NCI-H345 treated with DMSO at 0.1 percent for 48 hours (cell line): ENCODE data around the gene PTPRD.

Source experiments
- DNase-seq: peaks from one replicate; lab custom pipeline; 2025; ENCODE audit not compliant: unreplicated experiment; lab: John Stamatoyannopoulos, UW

PTPRD gene

DNA sequence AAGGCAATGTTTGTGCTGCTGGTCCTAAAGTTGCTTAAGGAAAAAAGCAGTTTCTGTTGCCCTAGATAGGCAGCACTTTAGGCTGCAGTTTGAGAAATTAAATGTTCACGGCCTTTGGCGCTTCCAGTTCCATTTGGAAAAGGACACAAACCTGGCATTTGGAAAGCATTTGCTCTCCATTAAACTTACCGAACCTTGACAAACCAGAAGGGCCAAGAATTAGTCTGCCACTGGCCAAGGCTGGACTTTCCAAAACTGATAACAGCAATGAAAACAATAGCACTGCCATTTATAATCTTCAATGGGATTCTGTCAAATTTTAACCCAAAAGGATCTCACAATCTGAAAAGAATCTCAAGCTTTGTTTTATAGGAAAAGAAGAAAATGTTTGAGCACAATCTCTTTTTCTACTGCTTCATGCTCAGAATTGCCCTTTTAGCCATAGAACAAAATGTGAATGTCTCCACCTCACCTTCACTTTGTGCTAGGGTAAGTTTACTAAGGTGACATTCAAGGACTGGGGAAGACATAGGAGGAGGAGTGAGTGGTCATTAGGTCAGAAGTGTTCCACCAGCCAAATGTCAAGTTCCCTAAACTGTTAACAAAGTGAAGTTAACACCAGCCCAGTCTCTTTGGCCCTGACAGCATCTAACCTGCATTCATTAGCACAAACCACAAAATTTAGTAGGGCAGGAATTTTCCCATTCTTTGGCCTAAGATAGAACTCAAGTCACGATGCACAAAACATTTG is 2229.8 kb downstream of the PTPRD start:
- no peak for DNase-seq

DNA sequence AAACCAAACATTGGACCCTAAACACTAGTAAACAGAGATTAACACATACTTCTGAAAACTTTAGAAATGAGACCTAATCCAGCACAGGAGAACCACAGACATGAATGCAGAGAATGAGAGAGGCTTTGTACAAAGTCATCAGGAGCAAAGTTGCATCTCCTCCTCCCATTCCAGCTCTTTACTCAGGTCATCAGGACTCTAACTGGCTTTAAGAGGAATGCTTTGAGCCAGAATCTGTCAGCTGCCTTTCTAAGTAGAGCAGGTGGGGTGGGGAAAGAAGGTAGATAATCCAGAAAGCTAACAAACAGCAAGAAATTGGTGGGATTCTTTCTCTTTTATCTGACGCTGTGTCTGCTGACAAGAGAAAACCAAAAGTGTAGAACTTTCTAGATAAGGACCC is 2230.5 kb downstream of the PTPRD start:
- DNase-seq: no peak

DNA sequence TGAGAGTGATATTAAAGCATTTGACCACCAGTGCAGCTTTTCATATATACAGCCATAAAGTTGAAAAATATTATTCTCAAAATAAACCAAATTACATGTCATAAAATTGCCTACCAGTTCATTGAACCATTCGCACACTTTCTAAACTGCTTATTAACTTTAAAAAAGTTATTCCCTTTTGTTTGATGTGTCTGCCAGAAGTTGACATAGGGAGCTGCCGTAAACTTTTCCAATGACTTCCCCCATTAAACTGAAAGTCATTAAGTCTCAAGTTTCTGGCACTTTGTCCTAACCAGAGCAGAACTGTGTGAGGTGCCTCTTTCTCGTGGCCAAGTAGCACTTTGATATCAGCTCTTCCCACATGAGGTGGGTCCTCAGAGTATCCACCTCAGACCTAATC is 2231.2 kb downstream of the PTPRD start:
- DNase-seq: no peak

DNA sequence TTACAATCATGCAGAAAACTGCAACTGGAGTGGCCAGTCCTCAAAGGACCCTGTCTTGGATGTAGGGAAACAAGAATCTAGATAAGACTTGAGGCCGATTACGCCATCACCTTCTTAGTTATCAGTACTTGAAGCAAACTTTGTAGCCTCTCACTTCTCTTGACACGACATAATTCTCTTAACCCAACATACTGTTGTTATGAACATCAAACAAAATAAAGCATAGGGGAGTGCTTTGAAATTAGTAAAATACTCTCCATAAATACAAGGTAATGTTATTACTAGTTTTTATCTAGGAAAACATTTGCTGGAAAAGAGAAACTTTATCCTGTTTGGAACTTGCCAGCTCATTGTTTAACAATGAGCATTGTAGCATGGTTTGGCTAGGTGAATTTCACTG is 2238.3 kb downstream of the PTPRD start:
- DNase-seq: no peak

DNA sequence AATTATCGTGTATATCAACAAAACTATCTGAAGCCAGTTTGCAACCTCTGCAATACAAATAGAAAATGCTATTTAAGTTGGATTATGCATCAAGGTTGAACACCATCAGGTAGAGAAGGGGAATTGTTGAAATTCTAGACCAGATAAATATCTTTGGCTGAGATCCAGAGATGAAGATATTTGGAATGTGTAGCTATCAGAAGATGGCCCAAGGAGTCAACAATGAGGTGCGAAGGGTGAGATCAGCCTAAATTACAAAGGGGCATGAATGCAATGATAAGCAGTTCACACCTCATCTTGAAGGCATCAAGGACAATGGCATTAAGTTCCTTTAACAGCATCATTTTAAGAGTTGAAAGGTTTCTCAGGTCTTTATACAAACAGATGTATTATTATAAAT is 2241.1 kb downstream of the PTPRD start:
- DNase-seq: no peak

DNA sequence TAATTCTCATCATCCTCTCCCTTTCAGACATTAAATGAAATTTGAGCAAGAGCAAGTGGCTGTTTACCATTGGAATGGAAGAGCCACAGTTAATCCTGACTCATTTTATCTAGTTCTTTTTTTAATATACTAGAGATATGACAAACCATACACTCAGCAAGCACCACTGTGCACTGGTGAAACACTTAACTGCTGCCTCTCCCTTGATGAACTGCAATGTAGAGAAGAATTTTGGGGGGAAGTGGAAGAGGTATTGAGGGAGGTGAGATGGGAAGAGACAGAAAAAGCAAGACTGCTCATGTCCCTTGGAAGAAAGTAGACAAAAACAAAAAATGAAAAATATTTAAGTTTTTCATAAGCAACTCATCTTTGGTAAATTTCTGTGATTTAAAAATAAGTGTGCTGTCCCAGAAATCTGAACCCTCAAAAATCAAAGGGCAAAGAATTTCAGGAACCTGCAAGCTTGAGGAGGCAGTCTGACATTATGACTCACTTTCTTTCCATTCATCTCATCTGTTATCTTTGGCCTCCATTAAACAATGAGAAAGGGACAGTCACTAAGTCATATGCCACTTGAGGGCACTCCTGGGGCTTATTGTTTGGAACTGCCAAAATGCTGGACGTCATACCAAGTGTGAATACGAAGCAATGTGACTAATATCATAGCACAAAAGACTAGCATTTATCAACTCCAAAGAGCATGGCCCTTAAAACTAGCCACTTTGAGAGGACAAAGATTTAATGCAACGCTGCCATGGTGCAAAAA is 2246.5 kb downstream of the PTPRD start:
- DNase-seq: no peak

DNA sequence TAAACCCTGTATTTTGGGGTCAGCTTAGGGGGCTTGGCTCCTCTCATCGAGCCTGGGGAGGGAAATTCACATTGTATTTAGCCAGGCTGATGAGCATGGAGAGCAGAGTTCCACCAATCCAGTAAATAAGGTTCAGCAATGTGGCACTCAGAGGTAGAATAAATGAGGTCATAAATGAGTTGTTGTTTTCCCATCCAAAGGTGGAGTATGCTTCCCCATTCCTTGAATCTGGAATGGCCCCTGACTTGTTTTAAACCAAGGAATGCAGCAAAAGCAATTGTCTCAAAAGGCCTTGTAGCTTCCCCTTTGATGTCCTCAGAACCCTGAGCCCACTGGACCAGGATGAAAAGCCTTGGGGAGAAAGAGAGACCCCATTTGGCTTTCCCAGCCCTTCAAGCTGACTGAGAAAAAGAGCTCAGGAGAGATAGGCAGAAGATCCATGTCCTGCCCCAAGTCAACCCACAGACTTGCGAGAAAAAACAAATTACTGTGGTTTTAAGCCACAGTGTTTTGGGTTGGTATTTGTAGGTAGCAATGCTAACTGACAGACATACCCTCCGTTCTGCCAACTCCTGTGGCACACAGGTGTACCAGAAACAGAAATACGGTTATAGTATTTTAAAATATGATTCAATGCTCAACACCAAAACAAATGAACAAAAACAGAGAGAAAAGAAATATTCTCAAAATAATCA is 2247.2 kb downstream of the PTPRD start:
- no peak for DNase-seq

DNA sequence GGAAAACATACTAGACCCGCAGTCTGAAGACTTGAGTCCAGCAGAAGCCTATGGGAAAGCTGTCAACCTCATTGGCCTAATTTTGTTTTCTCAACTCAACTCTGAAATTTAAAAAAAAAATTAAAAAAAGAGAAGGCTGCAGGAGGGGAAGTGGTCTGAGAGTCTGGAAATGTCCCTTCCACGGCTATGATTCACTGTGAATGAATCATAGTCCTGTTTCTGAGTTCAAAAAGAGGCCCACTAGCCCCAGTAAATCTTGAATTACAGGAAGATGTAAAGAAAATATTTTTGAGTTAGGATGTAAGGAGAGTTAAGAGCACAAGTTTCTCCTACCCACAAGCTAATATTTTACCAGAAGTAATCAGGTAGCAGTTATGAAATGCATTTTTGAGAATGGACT is 2247.8 kb downstream of the PTPRD start:
- no peak for DNase-seq

DNA sequence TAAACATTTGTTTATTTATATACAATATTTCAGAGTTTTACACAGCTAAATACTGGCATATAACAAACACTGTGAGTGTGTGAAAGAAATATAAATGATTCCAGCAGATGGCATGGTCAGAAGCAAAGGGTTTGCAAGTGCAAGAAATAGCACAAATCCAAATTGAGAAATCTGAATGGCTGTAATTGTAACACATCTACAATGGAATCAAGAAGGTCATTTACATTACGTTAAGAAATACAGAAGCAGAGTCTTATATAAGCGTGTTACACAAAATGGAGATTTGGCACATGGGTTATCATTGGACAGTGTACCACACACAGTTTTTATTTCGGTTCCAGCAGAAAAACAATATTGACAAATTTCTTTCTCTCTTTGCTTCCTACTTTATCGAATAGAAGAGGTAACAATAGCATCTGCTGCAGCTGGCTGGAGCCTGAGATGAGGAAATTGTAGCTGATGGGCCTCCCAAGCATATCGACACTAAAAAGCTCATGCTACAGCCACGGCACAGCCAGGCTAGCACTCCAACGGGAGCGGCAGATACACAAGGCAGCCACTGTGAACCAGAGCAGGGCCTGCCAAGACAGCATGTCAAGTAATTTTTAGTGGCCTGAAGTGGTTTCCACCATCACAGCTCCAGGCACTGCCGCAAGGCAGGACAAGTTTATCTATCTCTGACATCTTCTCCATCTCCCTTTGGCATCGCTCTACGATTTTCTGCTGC is 2248.6 kb downstream of the PTPRD start:
- DNase-seq: no peak

DNA sequence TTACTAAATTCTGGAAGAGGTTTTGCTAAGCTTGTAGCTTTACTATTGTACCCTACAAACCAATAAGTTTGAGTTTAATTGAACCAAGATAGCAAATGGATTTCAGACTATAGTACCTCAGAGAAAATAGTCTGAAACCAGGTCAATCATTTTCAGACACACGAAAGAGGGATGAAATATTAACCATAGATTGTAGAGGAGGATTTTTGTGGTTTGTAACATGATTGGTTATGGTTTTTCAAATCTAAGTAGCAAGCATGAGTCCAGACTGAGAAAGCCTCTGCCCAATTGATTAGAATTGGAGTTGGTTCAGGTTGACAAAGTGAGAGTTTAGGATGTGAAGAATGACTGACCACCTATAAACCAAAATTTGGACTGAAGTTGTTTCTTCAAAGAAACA is 2250.6 kb downstream of the PTPRD start:
- DNase-seq: no peak

DNA sequence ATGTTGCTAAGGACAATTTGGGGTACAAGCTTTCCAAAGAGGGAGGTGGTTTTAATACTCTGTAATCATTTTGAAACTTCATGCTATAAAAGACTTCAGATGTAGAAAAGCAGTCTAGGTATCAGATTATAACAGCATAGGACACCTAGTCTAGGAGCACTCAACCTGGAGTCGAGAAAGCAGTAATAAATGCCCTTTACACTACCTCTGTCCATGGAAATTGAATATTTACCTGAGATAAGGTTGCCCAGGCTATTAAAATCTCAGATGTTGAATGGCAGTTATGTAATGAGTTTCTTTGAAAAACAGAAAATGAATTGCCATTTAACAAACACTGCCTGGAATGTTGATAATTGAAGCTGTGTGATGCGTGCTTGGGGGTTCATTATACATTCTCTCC is 2251.4 kb downstream of the PTPRD start:
- no peak for DNase-seq

DNA sequence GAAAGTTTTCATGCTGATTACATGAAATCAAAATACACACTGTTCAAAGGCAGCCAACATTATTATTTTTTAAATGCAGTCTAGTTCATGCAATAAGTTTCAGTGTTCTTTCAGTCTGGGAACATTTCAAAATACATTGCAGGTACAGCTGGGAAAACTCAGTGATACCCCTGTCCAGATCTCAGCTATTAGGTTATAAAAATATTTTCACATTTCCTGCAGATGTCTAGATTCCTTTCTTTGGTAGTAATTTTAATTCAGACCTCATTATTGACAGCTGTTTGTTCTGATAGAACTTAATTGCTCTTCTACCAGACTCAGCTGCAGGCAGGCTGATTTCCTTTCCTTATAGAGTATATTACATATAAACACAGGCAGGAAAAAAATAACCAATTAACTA is 2256.4 kb downstream of the PTPRD start:
- no peak for DNase-seq

DNA sequence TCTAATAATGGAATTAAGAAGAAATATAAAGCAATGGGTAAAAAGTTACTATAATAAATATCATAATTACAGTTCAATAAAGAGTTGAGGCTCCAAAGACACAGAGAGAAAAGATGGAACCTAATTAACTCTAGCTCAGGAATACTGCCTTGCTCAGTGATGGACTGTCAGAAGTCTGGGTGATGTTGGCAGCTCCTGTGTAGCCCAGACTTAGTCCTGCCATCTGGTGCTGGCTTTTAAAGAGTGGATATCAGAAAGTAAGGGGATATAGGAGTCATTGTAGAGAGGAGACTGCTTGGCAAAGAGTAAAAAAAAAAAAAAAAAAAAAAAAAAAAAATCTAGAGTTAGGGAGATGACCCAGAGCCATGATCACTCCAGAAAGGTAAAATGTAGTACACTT is 2261.4 kb downstream of the PTPRD start:
- DNase-seq: no peak

DNA sequence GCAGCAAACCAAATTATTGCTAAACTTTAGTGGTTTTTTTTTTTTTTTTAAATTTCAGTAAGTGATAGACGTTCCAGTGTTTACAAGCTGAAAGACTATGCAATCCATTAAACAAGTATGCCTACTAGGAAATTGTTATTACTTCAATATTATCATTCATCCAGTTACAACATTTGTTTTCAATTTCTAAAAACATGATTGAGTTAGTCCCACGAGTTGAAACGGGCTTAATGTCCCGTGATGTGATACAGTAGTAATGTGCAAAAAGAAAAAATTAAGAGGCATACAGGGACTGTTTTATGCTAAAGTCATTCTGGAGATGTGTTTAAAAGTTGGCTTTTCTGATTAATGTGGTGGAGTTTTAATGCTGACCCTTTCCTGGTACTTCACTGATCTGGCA is 2262.9 kb downstream of the PTPRD start:
- no peak for DNase-seq

DNA sequence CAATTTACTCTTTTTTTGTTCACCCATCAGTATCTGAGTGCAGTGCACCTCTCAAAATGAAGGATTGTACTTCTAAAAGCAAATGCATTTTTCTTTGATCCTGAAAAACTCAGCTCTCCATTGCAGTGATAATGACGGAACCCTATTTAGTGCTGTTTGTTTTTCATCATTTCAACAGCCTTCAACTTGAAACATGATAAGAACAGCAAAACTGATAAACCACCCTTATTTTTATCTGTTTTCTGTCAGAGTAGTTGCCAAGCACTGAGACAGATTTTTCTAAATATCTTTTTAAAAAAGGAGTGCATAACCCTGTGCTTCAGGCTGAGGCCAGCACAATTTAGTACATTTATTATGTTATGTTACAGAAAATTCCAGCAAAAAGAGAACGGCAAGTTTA is 2263.4 kb downstream of the PTPRD start:
- no peak for DNase-seq

DNA sequence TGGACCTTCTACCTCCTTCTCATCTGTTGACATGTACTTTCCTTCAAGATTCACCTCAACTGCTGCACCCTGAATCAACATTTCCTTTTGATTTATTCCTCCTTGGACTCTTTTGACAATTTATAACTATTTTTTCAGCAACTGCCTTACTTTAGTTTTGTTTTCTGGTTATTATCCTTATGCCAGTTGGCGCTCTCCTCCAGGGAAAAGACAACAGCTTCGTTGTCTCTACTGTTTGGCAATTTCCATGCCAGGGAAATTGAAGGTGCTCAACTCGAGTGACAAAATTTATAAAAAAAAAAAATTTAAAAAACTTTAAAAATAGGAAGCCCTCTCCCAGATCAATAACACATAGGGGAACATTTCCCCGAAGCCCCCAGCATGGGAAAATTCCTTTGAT is 2264.0 kb downstream of the PTPRD start:
- no peak for DNase-seq

DNA sequence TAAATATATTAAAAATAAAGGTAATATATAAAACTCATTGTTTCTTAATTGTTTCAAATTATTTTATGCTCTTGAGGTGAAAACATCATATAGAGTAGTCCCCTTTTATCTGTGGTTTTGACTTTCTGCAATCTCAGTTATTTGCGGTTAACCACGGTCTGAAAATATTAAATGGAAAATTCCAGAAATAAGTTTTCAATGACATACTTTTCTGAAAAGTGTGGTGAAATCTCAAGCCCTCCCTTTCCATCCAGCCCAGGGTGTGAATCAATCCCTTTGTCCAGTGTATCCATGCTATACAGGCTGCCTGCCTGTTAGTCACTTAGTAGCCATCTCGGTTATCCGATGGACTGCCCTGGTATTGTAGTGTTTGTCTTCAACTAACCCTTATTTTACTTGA is 2266.5 kb downstream of the PTPRD start:
- DNase-seq: no peak

DNA sequence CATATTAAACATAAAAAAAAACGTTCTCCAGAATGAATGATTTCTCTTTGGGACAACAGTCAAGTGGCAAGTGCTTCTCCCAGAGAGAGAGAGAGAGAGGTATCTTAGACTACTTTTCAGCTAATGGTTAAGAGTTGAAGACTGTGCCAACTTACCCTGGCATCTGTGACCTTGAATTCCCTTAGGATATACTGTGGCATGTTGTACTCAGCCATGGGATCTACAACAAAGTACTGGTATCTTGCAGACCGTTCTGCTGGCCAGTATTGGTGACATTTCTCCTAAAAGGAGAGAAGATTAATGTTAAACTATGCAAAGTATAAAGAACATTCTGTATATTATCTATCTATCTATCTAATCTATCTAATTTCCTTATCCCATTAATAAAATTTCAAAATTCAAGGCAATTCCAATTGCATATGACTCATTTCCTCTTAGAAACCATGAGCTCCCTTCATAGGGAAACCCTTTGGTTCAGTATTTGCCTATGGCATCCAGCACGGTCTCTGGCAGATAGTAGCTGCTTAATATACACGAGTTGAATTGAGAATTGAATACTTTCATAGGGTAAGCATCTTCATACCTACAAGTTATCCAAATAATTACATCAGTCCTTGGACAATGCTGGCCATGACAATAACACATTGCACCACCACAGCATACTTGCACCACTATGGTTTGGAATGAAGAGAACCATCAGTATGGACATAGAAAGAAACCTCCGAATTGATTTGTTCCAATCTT is 2273.9 kb downstream of the PTPRD start:
- DNase-seq: no peak

DNA sequence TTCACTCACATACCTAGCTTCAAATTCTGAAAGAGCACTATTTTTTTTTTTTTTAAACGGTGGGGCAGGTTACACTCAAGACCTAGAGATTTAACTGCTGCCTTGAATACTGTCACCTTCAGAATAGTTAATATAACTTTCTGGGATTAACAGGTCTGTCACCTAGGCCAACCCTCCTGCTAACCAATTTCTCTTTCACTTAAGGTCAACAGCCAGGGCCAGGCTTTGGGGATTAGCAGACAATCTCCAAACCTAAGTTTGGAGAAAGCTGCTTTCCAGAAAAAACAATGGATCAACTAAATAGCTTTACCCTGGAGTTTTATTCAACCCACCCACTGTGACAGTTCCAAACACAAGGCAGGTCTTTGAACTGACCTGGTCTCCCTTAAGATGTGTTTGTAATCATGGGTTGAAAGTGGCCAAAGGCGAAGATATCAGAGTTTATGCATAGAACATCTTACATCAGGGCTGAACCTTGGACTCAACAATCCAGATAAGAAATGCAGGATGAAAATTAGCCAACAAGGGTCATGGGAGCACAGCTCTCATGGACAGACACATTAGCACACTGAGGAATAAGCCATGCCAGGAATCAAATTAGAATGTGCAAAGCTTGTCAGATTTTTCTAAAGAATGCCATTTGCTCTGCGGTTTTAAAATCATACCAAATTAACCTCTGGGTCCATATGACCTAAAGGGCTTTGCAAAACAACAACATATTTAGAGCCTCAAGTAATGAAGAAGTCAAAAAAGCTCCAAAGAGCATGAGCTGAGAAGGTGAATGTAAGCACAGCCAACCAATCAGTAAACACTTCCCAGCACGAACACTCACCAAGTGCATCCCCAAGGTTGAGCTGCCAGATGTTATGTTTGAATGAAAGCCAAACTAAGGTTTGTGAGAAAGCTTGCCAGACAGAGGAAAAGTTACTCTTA is 2274.7 kb downstream of the PTPRD start:
- DNase-seq: no peak

DNA sequence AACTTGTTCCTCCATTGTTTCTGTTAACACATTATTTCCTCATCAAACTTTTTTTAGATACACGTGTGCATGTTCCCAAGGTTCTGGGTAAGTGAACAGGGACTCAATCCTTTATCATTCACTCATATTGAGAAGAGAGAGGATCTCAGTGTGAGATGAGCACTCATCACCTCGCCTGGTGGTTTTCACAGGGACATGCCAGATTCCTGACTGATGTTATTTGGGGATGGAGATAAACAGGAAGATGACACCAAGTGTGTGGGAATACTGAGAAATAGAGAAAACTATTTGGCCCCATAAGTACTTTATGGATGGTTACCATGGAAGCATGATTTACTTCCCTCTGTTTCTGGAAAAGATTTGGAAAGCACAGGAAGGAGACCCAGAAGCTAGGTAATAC is 2279.9 kb downstream of the PTPRD start:
- DNase-seq: no peak
